Femur (tissue), 1 donor: Measurements from ENCODE around the gene TRAF7.

ENCODE experiments used
- DNase-seq: peaks from one replicate; pipeline ENCODE4 v3.0.0-alpha.2; 2017

TRAF7 gene

DNA sequence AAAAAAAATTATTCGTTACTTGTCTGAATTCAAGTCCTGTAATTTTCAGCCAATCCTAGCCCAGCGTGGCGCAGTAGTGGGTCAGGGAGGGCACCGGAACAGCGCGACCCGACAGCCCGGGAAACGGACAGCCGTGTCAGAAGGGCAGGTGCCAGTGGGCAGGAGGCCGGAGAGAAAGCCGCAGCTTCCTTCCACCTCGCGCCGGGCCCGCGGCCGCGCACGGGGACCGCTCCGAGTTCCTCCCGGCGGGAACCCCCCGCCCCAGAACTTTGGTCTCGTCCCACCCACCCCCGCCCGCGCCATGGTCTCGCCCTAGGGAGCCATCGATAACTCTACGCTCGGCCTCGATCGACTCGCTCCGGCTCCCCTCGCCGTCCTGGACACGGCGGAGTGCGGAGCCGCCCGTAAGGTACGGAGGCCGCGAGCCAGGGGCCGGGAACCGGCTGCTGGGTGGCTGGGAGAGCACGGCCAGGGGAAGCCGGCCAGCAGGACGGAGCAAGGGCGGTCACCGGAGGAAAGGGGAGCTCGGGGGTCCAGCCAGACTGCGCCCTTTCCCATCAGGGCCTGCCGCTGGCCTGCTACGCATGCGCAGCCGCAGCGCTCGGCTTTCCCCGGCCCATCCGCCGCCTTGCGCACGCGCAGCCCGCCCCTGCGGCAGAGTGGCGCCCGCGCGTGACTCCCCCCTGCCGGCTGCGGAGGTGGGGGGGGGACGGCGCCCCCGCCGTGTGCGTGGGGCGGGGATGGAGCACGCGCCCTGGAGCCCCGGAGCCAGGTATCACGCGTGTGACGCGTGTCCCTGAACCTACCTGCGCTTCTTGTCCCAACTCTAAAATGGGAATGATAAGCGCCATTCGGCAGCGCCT is 49.8 kb downstream of the TRAF7 start, which contains the start of gene MLST8:
Gene MLST8, plus strand, starts transcription at position 351 of the 863 bp plus-strand sequence. CDS start 632 bp downstream, outside the sequence.
- DNase-seq = peak; percentile 91

DNA sequence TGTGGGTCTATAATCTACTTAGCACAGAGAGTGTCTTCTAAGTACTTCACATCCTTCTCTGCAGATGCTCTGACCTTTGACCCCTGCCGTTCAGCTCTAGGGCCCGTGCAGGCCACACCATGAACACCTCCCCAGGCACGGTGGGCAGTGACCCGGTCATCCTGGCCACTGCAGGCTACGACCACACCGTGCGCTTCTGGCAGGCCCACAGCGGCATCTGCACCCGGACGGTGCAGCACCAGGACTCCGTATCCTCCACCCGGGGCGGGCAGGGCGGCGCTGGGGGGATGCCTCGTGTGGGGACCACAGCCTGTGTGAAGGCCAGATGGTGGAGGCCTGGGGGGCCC is 50.4 kb downstream of the TRAF7 start:
- DNase-seq = no peak

DNA sequence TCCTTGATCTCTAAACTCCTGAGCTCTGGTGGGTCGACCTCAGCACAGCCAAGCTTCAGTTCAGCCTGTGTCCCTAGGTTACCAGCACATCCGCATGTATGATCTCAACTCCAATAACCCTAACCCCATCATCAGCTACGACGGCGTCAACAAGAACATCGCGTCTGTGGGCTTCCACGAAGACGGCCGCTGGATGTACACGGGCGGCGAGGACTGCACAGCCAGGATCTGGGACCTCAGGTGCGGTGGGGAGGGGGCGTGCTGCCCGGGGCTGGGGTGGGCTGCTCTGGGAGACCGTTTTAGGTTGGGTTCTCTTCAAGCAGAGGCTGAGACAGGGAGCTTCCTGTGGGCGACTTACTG is 50.8 kb downstream of the TRAF7 start:
- no peak for DNase-seq

DNA sequence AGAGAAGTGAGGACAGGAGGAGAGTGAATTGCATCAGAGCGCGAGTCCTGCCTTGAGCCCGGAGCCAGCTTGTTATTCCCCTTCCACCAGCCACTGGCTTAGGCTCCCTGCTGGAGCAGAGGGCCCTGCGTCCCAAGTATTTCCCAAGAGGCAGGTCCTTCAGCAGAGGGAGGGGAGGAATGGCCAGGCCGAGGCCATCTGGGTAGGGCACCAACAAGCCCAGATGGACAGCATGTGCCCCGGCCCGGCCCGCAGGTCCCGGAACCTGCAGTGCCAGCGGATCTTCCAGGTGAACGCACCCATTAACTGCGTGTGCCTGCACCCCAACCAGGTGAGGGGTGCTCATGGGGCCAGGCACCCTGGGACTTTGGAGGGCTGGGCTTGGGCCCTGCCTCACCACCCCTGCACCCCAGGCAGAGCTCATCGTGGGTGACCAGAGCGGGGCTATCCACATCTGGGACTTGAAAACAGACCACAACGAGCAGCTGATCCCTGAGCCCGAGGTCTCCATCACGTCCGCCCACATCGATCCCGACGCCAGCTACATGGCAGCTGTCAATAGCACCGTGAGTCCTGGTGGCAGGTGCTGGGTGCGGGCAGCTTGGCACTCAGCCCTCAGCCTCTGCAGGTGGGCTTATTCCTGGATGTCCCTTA is 51.3 kb downstream of the TRAF7 start:
- DNase-seq = no peak

DNA sequence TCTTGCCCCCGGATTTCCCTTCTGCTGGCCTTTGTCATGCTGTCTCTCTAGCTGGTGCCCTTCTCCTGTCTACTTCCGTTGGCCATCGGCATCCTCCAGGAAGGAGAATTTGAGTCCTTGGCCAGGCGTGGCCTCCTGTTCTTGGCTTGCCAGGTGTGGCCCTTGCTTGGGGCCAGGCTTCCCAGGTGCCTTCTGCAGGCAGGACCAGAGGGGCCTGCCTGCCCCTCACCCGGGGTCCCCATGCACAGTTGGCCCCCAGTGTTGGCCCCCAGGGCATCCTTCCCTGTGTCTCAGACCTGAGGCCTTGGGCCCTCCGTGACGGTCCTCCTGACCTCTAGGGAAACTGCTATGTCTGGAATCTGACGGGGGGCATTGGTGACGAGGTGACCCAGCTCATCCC is 52.3 kb downstream of the TRAF7 start:
- no peak for DNase-seq

DNA sequence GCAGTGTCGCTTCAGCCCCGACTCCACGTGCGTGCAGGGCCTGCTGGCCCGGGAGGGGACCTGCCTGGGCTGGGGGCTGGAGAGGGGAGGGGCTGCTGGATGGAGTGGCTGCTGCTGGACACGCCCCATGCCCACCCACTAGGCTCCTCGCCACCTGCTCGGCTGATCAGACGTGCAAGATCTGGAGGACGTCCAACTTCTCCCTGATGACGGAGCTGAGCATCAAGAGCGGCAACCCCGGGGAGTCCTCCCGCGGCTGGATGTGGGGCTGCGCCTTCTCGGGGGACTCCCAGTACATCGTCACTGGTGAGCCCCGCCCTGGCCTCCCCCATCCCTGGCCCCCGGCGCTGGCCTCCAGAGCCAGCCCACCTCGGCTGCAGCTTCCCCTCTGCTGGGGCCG is 52.7 kb downstream of the TRAF7 start:
- no peak for DNase-seq

DNA sequence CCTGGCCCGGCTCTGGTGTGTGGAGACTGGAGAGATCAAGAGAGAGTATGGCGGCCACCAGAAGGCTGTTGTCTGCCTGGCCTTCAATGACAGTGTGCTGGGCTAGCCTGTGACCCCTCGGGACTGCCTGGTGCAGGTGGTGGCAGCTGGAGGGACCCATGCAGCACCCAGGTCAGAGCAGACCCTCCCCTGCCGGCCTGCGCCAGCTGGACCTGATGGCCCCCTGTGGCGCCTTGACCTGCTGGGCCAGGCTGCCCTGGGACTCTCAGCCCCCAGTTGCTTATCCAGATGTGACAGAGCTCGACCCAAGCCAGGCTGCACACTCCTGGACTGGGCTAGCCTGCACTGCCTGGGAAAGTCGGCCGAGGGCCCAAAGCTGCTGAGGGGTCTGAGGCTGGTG is 53.2 kb downstream of the TRAF7 start:
- no peak for DNase-seq

DNA sequence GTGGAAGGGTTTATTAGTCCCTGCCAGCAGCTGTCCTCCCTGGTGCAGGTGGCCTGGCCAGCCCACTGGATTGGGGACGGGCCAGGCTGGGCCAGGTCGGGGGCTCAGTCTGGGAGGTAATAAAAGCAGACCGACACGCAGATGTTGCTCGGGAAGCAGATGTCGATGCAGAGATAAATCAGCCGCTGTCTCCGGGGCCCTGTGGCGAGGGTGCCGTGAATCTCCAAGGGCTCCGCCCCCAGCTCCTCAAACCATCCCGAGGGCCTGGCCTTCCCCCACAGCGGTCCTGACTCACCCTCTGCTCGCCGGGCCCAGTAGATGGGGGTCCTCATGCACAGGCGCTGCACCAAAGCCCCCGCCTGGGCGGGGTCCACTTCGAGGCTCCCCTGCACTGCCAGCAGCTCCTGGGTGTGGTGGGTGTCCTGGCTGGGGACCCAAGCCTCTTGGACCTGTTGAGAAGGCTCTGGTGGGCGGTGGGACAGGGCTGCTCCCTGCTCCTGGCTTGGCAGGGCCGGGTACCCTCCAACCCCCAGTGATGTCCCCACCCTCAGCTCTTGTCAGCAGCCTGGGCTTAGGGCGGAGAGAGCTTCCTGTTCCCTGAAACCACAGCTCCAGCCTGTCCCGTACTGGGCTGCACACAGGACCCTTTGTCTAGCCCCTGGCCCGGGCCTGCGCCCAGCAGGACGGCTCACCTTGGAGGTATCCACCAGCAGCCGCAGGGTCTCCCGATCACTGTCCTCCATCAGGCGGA is 53.9 kb downstream of the TRAF7 start:
- DNase-seq = no peak

DNA sequence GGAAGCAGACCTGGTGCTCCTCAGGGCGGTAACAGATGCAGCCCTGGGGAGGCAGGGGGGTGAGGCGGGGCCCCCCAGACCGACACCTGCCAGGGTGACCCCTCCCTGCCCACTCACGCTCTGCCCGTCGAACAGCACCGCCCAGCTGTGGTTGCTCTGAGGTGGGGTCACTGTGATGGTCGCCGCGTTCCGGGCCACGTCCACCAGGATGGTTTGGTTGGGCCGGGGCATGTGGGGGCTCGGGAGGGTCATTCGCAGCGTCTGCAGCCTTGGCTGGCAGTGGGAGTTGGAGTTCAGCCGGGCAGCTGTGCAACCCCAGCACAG is 54.4 kb downstream of the TRAF7 start:
- no peak for DNase-seq

DNA sequence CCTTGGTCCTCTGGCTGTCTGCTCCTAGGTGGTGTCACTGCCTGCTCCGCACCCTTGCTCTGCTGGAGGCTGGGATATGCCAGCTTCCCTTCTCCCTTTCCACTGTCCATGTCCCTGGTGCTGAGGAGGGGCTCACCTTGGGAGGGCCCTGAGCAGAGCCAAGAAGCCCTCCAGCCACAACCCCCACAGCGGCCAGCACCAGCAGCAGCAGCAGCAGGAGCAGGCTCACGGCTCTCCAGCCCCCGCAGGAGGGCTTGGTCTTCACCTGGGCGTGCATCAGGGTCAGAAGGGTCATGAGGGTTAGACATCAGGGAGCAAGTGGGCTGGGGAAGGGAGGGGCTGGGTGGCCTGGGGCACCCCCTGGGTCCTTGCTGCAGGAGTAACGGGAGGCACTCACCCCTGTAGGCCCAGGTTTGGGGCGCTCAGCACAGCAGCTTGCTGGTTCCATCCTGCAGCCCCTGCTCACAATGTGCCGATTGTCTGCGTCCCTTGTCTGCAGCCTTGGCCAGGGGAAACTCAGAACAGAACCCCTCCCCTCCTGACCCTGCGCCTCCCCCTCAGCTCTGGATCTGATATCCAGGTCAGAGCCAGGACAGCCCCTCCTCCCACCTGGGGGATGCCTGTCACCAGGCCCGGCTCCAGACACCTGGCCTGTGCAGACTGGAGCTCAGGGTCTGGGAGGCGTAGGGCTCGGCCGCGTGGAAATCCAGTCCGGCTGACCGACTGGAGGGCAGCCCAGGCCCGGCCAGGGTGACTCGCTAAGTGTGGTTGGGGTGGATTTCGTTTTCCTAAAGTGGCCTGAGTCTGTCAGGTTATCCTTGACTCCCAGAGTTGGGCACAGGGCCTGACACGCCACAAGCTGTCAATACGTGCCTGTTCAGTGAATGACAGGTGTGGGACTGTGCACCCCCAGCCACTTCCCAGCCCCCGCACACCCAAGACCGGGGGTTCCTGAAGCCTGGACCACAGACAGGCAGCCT is 55.1 kb downstream of the TRAF7 start, which contains the start of gene BRICD5:
Gene BRICD5, minus strand, starts transcription at position 478 of the 980 bp plus-strand sequence. Its CDS starts 30 bp downstream, at position 448.
- DNase-seq = no peak

DNA sequence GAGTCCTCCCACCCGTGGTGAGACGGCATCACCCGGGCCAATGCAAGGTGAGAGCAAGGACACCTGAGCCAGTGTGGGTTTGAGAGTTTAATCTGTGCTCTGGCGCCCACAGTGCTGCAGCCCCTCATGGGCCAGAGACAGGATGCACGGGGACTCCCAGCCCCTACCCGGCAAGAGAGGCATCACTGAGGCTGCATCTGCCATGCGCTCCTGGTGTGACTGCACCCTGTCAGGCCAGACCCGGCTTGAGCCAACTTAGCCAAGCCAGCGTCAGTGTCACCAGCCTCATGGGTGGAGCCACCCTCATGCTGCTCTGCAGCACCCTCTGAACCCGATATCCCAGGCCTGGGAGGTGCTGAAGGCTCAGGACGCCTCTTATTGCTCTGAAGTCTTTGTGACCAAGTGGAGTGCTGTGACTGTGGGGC is 56.4 kb downstream of the TRAF7 start:
- no peak for DNase-seq

DNA sequence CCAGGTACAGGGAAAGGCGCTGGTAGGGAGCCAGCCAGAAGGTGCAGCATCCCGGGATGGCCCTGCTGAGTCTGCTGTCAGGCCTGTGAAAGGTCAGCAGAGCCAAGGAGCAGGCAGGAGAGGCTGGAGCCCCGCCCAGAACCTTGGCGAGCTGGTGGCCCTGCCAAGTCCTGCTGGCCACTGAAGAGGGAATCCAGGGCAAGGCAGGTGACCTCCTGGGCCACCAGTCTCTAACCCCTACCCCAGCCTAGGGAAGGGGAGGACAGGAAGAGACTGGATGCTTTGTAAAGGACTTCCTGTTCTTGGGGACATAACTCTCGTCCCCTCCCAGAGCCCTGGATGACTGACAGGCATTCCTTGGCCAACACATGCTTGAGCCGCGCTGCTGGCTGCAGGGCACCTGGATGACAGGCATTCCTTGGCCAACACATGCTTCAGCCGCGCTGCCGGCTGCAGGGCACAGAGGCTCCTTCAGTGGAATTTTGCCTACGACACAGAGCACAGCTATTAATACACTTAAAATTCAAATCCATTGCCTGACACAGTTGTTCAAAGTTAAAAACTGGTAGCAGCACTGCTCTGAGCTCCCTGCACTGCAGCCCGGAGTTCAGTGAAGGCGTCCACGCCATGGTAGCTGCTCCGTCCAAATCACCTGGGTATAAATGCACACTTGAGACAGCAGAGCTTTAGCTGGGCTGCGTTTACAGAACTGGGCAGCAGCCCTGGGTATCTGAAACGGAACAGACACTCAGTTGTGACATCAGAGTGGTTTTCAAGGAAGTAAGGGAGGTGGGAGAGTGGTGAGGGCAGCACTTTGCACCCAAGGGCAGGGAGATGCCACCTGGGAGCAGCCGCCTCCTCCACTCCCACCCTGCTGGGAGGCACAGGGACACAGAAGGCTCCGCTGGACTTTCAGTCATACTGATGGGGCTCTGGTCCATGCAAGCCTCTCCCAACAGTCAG is 57.1 kb downstream of the TRAF7 start:
- DNase-seq = no peak

DNA sequence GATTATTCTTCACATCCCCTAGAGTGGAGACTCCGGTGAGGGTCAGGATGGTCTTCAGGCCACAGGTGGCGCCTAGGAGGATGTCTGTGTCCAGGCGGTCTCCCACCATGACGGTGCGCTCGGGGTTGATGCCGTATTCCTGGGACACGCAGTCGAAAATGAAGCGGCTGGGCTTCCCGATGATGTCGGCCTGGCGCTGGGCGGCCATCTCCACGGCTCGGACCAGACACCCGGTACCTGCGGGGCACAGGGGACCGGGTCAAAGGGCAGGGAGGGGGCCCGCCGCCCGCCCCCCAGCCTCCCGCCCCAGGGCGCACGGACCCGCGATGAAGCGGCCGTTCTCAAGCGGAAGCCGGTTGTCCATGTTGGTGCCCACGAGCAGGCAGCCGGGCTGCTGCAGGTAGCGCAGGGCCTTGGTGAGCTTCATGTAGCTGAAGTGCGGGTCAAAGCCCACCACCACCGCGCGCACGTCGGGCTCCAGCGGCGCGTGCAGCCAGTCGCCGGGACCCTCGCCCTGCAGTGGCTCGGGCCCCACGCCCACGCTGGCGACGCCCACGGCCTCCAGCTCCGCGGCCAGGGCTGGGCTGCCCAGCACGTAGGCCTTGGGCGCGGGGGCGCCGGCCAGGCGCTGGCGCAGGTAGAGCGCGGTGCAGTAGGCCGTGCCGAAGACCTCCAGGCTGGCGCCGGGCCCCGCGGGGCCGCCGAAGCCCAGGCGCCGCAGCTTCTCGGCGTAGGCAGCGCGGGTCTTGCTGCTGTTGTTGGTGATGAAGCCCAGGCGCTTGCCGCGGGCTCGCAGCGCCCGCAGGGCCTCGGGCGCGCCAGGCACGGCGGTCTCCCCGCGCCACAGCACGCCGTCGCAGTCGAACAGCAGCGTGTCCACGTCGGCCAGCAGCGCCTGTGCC is 58.5 kb downstream of the TRAF7 start:
- no peak for DNase-seq

DNA sequence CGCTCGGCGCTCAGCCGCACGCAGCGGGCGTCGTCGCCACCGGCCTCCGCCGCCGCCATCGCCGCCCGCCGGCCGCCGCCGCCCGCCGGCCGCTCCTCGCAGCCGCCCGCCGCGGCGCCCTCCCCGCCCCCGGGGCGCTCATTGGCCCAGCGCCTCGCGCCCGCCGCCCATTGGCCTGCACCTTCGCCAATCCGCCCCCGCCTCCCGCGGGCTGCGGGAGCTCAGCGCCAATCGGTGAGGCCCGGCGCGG is 59.1 kb downstream of the TRAF7 start, which contains the start of gene PGP:
Gene PGP, minus strand, starts transcription at position 122 of the 250 bp plus-strand sequence. Its CDS starts 63 bp downstream, at position 59.
- DNase-seq = no peak

DNA sequence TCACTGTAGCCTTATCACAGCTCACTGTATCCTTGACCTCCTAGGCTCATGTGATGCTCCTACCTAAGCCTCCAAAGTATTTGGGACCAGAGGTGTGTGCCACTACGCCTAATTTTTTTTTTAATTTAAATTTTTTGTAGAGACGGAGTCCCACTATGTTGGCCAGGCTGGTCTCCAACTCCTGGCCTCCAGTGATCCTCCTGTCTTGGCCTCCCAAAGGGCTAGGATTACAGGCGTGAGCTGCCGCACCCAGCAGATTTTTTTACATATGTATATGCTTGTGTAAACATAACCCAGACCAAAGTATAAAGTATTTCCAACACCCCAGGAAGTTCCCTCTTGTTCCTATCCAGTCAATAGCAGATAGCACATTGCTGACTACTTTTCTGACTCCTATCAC is 60.7 kb downstream of the TRAF7 start:
- DNase-seq = no peak

DNA sequence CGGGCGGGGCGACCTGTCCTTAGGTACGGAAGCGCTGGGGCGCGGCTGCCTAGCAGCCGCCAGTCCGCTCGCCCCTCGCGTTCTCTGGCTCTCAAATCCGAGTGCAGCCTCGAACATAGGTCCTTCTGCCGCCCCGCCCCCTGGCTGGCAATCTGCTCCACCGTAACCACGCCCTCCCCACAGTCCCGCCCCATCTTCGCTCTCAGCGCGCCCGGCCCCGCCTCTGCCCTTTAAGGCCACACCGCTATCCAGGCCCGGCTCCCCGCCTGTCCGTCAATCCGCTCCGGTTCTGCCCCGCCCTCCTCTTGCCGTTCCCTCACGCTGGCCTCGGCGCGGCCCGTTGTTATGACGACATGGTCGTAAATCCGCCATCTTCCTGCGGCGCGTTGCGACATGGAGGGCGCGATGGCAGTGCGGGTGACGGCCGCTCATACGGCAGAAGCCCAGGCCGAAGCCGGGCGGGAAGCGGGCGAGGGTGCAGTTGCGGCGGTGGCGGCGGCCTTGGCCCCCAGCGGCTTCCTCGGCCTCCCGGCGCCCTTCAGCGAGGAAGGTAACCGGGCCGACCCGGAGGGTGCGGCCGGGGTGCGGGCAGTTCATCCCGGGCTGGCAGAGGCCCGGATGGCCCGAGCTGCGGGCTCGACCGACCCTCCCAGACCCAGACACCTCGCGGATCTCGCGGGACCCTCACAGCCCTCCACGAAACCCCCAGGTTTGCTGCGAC is 67.8 kb downstream of the TRAF7 start, which contains the start of gene E4F1:
Gene E4F1, plus strand, starts transcription at position 371 of the 721 bp plus-strand sequence. Its CDS starts 23 bp downstream, at position 394.
- peak; percentile 99 for DNase-seq

DNA sequence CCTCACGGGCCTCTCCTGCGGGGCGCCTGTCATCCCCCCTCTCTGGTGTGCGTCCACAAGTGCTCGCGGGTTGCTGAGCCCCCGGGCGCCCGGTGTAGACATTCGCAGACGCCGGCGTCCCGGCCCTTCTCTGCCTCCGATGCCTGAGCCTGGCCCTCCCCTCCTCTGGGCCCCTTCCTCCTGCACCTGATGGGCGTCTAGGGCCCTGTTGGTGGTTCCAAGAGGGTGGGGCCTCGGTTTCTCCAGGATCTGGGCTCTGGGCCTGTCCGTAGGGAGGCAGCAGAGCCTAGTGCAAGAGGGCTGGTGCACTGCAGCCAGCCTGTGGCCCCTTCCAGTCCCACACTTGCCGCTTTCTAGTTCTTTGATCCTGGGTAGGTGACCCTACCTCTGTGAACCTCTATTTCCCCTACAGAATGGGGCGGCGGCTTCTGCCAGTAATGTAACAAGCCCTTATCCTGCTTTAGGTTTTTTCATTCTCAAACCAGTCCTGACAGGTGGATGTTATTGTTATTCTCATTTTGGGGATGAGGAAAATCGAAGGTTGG is 68.4 kb downstream of the TRAF7 start:
- DNase-seq = peak; percentile 65

DNA sequence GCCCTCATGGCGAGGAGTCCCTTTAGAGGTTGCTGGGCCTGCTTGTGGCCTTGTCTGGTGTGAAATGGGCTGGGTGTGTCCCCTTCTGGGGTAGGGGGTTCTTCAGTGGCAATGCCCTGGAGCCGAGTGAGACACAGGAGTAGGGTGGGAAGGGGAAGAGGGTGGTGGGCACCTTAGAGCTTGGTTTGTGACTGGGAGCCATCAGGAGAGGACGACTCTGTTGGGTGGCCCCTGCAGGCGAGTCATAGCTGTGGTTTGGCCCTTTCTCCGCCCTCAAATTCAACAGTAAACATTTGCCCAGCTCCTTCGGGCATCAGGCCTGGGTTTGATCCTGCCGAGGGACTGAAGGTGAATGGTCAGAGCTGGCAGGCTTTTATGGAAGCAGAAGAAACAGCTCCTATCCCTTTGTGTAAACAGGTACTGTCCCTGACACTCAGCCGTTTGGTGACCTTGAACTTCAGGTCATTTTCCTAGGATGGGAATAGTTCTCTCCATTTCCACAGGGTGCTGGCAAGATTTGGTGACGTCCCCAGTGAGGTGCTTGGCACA is 70.7 kb downstream of the TRAF7 start:
- DNase-seq = no peak

DNA sequence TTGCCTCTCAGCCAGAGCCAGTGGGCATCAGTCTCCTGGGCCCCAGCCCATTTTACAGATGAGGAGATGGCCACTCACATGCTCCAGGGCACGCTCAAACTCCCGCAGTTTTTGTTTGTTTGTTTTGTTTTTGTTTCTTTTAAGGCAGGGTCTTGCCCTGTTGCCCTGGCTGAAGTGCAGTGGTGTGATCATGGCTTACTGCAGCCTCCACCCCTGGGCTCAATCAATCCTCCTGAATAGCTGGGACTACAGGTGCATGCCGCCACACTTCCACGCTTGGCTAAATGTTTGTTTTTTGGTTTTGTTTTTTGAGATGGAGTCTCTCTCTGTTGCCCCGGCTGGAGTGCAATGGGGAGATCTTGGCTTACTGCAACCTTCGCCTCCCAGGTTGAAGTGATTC is 71.3 kb downstream of the TRAF7 start:
- no peak for DNase-seq
